ENCODE data around the gene ASTN2.

ASTN2 gene

DNA sequence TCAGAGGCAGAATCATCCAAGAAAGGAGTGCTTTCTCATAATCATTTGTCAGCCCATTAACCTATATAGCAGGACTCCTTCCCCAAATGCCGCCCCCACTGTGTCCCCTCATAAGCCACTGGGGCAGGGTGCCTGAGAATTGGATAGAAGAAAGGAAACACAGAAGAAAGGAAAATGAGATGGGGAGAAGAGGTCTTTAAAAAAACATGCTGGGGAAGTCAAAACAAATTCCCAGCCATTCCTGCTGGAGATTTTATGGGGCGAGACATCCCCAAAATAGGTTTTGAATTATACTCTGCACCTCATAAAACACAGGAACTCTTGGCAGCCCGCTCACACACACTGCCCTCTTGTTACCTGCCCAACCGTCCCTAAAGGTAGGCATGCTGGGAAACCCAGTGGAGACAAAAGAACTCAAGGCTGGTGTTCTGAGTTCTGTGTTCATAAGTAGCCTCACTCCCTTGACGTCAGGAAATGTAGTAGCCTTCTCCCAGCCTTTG, 19.7 kb downstream of the ASTN2 start:
- no peak overlapping the region for H3K4me3 ChIP-seq (ENCODE audit: low read depth, low read length)
- no peak for TF ChIP-seq CTCF (IDR thresholded peaks at IDR 0.05; ENCODE audit: low read depth, low read length)

DNA sequence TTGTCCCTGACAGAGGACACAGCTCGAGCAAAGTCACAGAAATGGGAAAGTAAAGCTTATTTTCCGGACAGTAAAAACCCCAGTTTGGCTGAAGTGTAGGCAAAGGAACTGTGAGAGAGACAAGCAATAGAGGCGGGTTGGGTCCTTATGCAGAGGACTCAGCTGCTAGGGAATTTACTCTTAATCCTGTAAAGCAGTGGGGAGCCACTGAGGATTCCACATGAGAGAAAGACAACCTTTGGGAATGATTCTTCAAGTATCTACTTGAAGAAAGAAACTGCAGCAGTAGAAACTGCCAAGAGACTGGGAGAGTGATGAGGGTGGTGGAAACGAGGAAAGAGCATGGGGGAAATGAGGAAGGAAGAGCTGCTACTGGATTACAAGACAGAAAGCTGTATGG, 20.2 kb downstream of the ASTN2 start:
- H3K4me3 ChIP-seq (ENCODE audit: low read depth, low read length), result no peak overlapping the region
- TF ChIP-seq CTCF (IDR thresholded peaks at IDR 0.05; ENCODE audit: low read depth, low read length), result no peak

DNA sequence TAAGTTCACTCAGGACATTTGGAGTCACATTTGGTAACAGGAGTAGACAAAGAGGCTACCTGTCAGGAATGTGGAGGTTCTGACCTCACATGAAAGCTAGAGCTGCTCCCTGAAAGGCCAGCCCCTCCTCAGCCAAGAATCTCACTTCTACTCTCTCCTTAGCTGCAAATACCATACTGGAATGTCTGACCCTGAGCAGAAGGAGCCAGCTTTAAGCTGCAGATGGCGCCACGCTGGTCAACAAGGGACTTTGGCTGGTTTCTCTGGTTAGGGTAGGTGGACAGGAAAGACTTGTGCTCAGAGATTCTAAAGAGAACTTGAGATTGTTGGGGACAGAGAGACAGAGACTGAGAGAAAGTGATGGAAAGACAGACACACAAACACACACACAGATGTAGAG, 21.9 kb downstream of the ASTN2 start:
- TF ChIP-seq CTCF (IDR thresholded peaks at IDR 0.05; ENCODE audit: low read depth, low read length), result no peak
- no peak overlapping the region for H3K4me3 ChIP-seq (ENCODE audit: low read depth, low read length)

DNA sequence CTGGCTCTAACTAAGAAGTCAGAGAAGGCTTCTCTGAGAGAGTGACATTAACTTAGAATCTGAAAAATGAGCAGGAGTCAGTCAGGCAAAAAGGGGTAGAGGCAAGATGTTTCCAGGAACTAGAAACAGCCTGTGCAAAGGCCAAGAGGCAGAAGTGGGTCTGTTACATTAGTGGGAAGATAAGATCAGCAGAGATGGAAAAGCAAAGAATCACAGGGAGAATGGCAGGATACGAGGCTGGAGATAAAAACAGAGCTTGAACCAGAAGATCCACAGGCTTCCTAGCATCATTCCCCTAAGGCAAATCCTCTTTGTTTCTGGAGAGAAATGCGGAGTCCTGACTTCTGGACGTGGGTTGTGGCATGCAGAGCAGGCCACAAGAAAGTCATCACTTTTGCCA, 27.4 kb downstream of the ASTN2 start:
- TF ChIP-seq CTCF (IDR thresholded peaks at IDR 0.05; ENCODE audit: low read depth, low read length), result no peak
- H3K4me3 ChIP-seq (ENCODE audit: low read depth, low read length), result no peak overlapping the region

GRCh38 chr9:117379341-117379740, 35.5 kb downstream of the ASTN2 start:
- no peak for TF ChIP-seq CTCF (IDR thresholded peaks at IDR 0.05; ENCODE audit: low read depth, low read length)
- H3K4me3 ChIP-seq (ENCODE audit: low read depth, low read length), result no peak overlapping the region

DNA sequence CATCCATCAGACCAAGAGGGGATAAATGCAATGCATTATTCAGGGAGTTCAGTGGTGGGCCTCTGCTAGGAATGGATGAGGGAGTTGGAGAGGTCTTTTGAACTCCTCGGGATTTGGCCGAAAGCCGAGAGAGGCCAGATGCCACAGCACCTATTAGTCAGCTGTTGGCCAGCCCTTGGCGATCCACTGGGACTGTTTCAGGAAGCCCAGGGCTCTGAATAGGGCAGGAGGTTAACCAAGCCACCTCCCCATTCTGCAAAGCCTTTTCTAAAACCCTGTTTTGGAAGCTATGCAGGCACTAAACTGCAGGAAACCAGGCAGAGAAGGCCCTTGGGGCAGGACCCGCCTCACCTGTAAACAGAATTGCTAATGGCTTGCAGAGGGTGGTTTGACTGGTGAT, 37.8 kb downstream of the ASTN2 start:
- no peak for TF ChIP-seq CTCF (IDR thresholded peaks at IDR 0.05; ENCODE audit: low read depth, low read length)
- no peak overlapping the region for H3K4me3 ChIP-seq (ENCODE audit: low read depth, low read length)

GRCh38 chr9:117375956-117376355, 38.9 kb downstream of the ASTN2 start:
- TF ChIP-seq CTCF (IDR thresholded peaks at IDR 0.05; ENCODE audit: low read depth, low read length), result no peak
- no peak overlapping the region for H3K4me3 ChIP-seq (ENCODE audit: low read depth, low read length)
